ENCODE data around the gene TRIM49D1.
"Not testable (repeated sequence)": the region's sequence is repeated elsewhere in the genome, so short reads cannot be mapped to it uniquely, and the experiment has no call there.

- not testable (repeated sequence) for TF ChIP-seq ARID4B (CRISPR knock-in tag; IDR thresholded peaks at IDR 0.05); CEBPZ (IDR thresholded peaks at IDR 0.05; ENCODE audit: borderline replicate concordance, low read depth, low read length)
Observed at GRCh38 chr11:89893245-89893644, 28.8 kb downstream of the TRIM49D1 start.

All from K562 (cell line).